CD8-positive, alpha-beta memory T cell (primary cell): ENCODE measurements around the gene CXCL12. TPM values are rescaled to one million over a fixed set of nuclear protein-coding genes. Genes with fewer than 3 reads are reported as not detected.

ENCODE experiments used
- CTCF ChIA-PET: fragments of 350-600 bp; sonication (Branson Sonifier 250); formaldehyde crosslinking; loops from one replicate; lab custom pipeline; 2021; ENCODE audit warnings: antibody characterized with exemption; lab: Charles Lee
- POLR2A ChIA-PET: fragments of 350-600 bp; sonication (Branson Sonifier 250); formaldehyde crosslinking; loops from one replicate; lab custom pipeline; 2021; ENCODE audit warnings: antibody characterized with exemption; lab: Charles Lee
- DNase-seq, 5 donors: peaks; one replicate each; pipeline versions ENCODE4 v3.0.0 to v3.0.0-alpha.2; 2020 to 2022; ENCODE audit warnings: mixed read lengths in 1 of 5
- H3K27ac ChIP-seq: one replicate; pipeline ENCODE4 v1.7.0; 2013; ENCODE audit warnings: low read depth, mild to moderate bottlenecking, low read length, moderate library complexity
- H3K27me3 ChIP-seq: 2 replicates; pipeline ENCODE4 v1.7.0; 2013; ENCODE audit warnings: low read length, mild to moderate bottlenecking; ENCODE audit not compliant: insufficient read depth, poor library complexity, severe bottlenecking
- H3K36me3 ChIP-seq: 2 replicates; pipeline ENCODE4 v1.7.0; 2013; ENCODE audit warnings: mild to moderate bottlenecking, low read length, moderate library complexity; ENCODE audit not compliant: insufficient read depth
- H3K4me1 ChIP-seq: 2 replicates; pipeline ENCODE4 v1.7.0; 2013; ENCODE audit warnings: mild to moderate bottlenecking, low read length, moderate library complexity; ENCODE audit not compliant: insufficient read depth
- H3K4me3 ChIP-seq: 2 replicates; pipeline ENCODE4 v1.7.0; 2013; ENCODE audit warnings: mild to moderate bottlenecking, low read length
- H3K9me3 ChIP-seq: 2 replicates; pipeline ENCODE4 v1.7.0; 2013; ENCODE audit warnings: mild to moderate bottlenecking, low read length
- H3K27ac Mint-ChIP-seq, 8 donors: one replicate each; pipeline ENCODE4 v1.8.0; 2020 to 2021; ENCODE audit warnings: mixed read lengths in 8 of 8, mild to moderate bottlenecking in 6 of 8, inconsistent platforms in 3 of 8, moderate library complexity in 3 of 8
- H3K27me3 Mint-ChIP-seq, 2 donors: one replicate each; pipeline ENCODE4 v1.8.0; 2020 to 2021; ENCODE audit warnings: mixed read lengths in 2 of 2, mild to moderate bottlenecking in 1 of 2, moderate library complexity in 1 of 2
- H3K36me3 Mint-ChIP-seq, 3 donors: one replicate each; pipeline ENCODE4 v1.8.0; 2020 to 2021; ENCODE audit warnings: mixed read lengths in 3 of 3, inconsistent platforms in 1 of 3, mild to moderate bottlenecking in 1 of 3
- H3K4me1 Mint-ChIP-seq, 3 donors: one replicate each; pipeline ENCODE4 v1.8.0; 2020 to 2021; ENCODE audit warnings: mixed read lengths in 3 of 3, inconsistent platforms in 1 of 3, mild to moderate bottlenecking in 1 of 3
- H3K4me3 Mint-ChIP-seq, 7 donors: one replicate each; pipeline ENCODE4 v1.8.0; 2020 to 2021; ENCODE audit warnings: mixed read lengths in 7 of 7, mild to moderate bottlenecking in 6 of 7, moderate library complexity in 4 of 7, inconsistent platforms in 2 of 7
- H3K9me3 Mint-ChIP-seq, 5 donors: one replicate each; pipeline ENCODE4 v1.8.0; 2020 to 2022; ENCODE audit warnings: mixed read lengths in 5 of 5, mild to moderate bottlenecking in 3 of 5, moderate library complexity in 2 of 5, inconsistent platforms in 1 of 5
- polyA plus RNA-seq: library from polyadenylated mRNA; unstranded; fragments of 300-500 nt; fragmentation: Illumina TruSeq; gene quantifications from one replicate; pipeline ENCODE4 v1.2.3, GENCODE V29; 2021
- total RNA-seq, 2 experiments: library from RNA; stranded (reverse); gene quantifications; one replicate each; pipeline ENCODE4 v1.2.3, GENCODE V29; 2021

CXCL12 gene
- total and polyA plus RNA-seq, 3 experiments from 2014 or later = not detected

- H3K27me3 Mint-ChIP-seq = peaks cover 4 to 6% of the 10 kb centered on the region in 2 donors
- Histone ChIP-seq H3K36me3 (no peaks in the 10 kb centered on the region), H3K9me3 (no peaks in the 10 kb centered on the region), H3K27ac (no peak overlapping the region), H3K4me3 (no peak overlapping the region), H3K4me1 (no peaks in the 10 kb centered on the region), H3K27me3 (no peaks in the 10 kb centered on the region)
- no peak overlapping the region for H3K27ac Mint-ChIP-seq
- no peaks in the 10 kb centered on the region for H3K36me3 Mint-ChIP-seq
- ChIA-PET POLR2A (no interaction called here), CTCF (no interaction called here)
- H3K4me1 Mint-ChIP-seq = peaks cover 0 to 8% (median 0%) of the 10 kb centered on the region in 3 donors
- no peak overlapping the region for H3K4me3 Mint-ChIP-seq
- no peak for DNase-seq
- no peaks in the 10 kb centered on the region for H3K9me3 Mint-ChIP-seq
Observed at GRCh38 chr10:44422153-44422552, 37.3 kb upstream of the CXCL12 start.

DNA sequence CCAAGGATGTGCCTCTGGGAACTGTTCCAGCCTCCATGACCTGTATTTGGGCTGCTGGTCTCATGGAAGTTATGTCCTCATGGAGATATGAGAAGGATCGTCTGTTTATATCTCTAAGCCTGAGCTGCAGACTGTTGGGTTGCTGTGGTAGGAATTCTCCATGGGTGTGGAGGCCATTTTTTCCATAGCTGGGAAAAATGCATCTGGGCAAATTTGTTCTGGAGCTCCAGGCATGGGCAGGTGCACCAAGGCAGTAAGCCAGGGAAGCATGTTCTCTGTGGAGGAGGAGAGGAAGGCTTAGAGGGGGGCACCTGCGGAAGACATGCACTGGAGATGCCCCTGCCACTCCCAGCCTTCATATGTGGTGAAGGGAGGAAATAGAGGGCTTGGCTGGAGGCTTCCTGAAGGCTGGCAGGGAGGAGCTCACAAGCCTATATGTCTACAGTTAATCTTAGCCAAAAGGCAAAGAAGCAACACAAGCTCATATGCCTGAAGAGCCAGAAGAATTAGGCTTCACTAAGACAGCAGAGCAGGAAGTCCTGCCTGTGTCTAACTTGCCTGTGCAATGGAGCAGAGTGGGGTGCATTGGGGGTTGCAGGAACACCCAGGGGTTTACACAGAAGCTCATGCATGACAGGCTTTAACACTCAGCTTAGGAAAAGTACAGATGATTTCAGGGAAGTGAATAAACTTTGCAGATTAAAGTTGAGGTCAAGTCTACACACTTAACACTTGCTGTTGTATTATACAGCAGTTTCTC is 35.1 kb upstream of the CXCL12 start:
- Histone ChIP-seq H3K27me3 (no peaks in the 10 kb centered on the region), H3K4me1 (no peaks in the 10 kb centered on the region), H3K27ac (no peak overlapping the region), H3K36me3 (no peaks in the 10 kb centered on the region), H3K9me3 (no peaks in the 10 kb centered on the region), H3K4me3 (no peak overlapping the region)
- Mint-ChIP-seq H3K4me3 (peak overlapping the region in 2 of 7 donors; percentile 19 to 51), H3K27ac (no peak overlapping the region), H3K27me3 (peaks cover 6 to 9% of the 10 kb centered on the region in 2 donors), H3K4me1 (peaks cover 0 to 8% (median 0%) of the 10 kb centered on the region in 3 donors), H3K9me3 (peaks cover 0 to 2% (median 0%) of the 10 kb centered on the region in 5 donors), H3K36me3 (no peaks in the 10 kb centered on the region)
- DNase-seq = no peak
- POLR2A ChIA-PET = no interaction called here
- CTCF ChIA-PET = interaction anchor here (1.3 kb wide), 1 partner anchor 8 kb away, joined by 3 read pairs; no protein-coding TSS in a partner anchor

DNA sequence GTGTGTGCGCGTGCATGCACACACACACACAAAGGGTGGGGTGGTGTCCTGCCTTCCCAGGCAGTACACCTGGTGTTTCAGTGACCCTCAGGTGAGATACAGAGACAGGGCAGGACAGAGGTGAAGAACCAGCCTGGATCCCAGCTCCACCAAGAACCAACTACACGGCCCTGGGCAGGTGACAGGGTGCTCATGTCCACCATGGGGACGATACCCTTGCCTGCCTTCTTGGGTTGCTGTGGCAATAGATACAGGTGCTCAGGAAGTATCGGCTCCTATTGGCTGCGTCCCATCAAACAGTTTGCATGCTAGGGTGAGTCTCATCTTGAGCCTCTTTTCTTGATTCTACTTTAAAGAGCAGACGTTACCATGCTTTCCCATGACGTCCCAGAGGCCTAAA is 33.7 kb upstream of the CXCL12 start:
- Histone ChIP-seq H3K4me1 (no peaks in the 10 kb centered on the region), H3K4me3 (no peak overlapping the region), H3K9me3 (no peaks in the 10 kb centered on the region), H3K27me3 (no peaks in the 10 kb centered on the region), H3K36me3 (no peaks in the 10 kb centered on the region), H3K27ac (no peak overlapping the region)
- DNase-seq = no peak
- peaks cover 0 to 2% (median 0%) of the 10 kb centered on the region in 5 donors for H3K9me3 Mint-ChIP-seq
- peaks cover 0 to 8% (median 0%) of the 10 kb centered on the region in 3 donors for H3K4me1 Mint-ChIP-seq
- POLR2A ChIA-PET = no interaction called here
- CTCF ChIA-PET = no interaction called here
- H3K27ac Mint-ChIP-seq = no peak overlapping the region
- no peaks in the 10 kb centered on the region for H3K36me3 Mint-ChIP-seq
- H3K27me3 Mint-ChIP-seq = peaks cover 6 to 9% of the 10 kb centered on the region in 2 donors
- H3K4me3 Mint-ChIP-seq = no peak overlapping the region

DNA sequence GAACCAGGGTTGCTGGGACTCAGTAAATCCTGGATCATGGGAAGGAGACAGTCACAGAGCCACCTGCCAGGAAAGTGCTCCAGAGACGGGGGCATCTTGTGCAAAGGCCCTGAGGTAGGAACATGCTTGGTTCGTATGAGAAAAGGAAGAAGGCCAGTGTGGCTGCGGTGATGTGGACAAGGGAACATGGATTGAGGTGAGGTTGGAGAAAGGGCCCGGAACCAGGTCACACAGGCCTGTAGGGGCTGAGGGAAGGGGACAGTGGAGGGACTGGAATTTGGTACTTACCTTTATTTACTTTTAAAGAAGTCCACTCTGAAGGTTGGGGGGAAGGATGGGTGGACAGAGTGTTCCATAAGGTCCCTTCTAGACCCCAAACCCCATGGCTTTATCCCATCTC is 32.9 kb upstream of the CXCL12 start:
- DNase-seq = no peak
- Mint-ChIP-seq H3K27me3 (peaks cover 6 to 13% of the 10 kb centered on the region in 2 donors), H3K9me3 (peaks cover 0 to 2% (median 2%) of the 10 kb centered on the region in 5 donors), H3K36me3 (no peaks in the 10 kb centered on the region), H3K4me1 (peaks cover 0 to 8% (median 0%) of the 10 kb centered on the region in 3 donors), H3K4me3 (no peak overlapping the region), H3K27ac (no peak overlapping the region)
- ChIA-PET CTCF (no interaction called here), POLR2A (no interaction called here)
- no peaks in the 10 kb centered on the region for H3K36me3 ChIP-seq
- no peaks in the 10 kb centered on the region for H3K27me3 ChIP-seq
- H3K4me3 ChIP-seq = no peak overlapping the region
- H3K27ac ChIP-seq = no peak overlapping the region
- H3K9me3 ChIP-seq = no peaks in the 10 kb centered on the region
- no peaks in the 10 kb centered on the region for H3K4me1 ChIP-seq

GRCh38 chr10:44416936-44417335 is 32.0 kb upstream of the CXCL12 start:
- H3K27me3 Mint-ChIP-seq = peaks cover 6 to 17% of the 10 kb centered on the region in 2 donors

GRCh38 chr10:44416021-44416771 is 31.3 kb upstream of the CXCL12 start:
- Histone ChIP-seq H3K36me3 (no peaks in the 10 kb centered on the region), H3K27ac (no peak overlapping the region), H3K9me3 (no peaks in the 10 kb centered on the region), H3K4me1 (no peaks in the 10 kb centered on the region), H3K27me3 (no peaks in the 10 kb centered on the region), H3K4me3 (no peak overlapping the region)
- CTCF ChIA-PET = no interaction called here
- no peaks in the 10 kb centered on the region for H3K36me3 Mint-ChIP-seq
- H3K4me1 Mint-ChIP-seq = peaks cover 0 to 8% (median 0%) of the 10 kb centered on the region in 3 donors
- no peak for DNase-seq
- POLR2A ChIA-PET = no interaction called here
- H3K27ac Mint-ChIP-seq = no peak overlapping the region
- H3K27me3 Mint-ChIP-seq = peaks cover 6 to 22% of the 10 kb centered on the region in 2 donors
- H3K4me3 Mint-ChIP-seq = no peak overlapping the region
- peaks cover 0 to 8% (median 2%) of the 10 kb centered on the region in 5 donors for H3K9me3 Mint-ChIP-seq

More at GRCh38 chr10:44416936-44417335, 32.0 kb upstream of the CXCL12 start:
- POLR2A ChIA-PET = no interaction called here
- no peaks in the 10 kb centered on the region for H3K36me3 ChIP-seq
- H3K4me3 ChIP-seq = no peak overlapping the region
- Mint-ChIP-seq H3K9me3 (peaks cover 0 to 5% (median 2%) of the 10 kb centered on the region in 5 donors), H3K27ac (no peak overlapping the region), H3K36me3 (no peaks in the 10 kb centered on the region), H3K4me1 (peaks cover 0 to 8% (median 0%) of the 10 kb centered on the region in 3 donors), H3K4me3 (no peak overlapping the region)
- no peaks in the 10 kb centered on the region for H3K27me3 ChIP-seq
- CTCF ChIA-PET = no interaction called here
- H3K9me3 ChIP-seq = no peaks in the 10 kb centered on the region
- H3K4me1 ChIP-seq = no peaks in the 10 kb centered on the region
- no peak overlapping the region for H3K27ac ChIP-seq
- DNase-seq = no peak

DNA sequence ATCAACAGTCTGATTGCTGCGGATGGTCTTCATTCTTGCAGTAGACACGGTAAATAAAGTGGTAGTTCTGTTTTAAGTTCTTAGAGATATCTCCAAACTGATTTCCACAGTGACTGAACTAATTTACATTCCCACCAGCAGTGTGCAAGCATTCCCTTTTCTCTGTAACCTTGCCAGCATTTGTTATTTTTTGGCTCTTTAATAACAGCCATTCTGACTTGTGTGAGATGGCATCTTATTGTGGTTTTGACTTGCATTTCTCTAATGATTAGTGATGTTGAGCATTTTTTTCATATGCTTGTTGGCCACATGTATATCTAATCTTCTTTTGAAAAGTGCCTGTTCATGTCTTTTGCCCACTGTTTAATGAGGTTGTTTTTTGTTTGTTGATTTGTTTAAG is 30.2 kb upstream of the CXCL12 start:
- POLR2A ChIA-PET = no interaction called here
- Mint-ChIP-seq H3K36me3 (no peaks in the 10 kb centered on the region), H3K27ac (no peak overlapping the region), H3K27me3 (peaks cover 6 to 26% of the 10 kb centered on the region in 2 donors), H3K4me1 (peaks cover 0 to 5% (median 0%) of the 10 kb centered on the region in 3 donors), H3K4me3 (no peak overlapping the region), H3K9me3 (peaks cover 0 to 8% (median 2%) of the 10 kb centered on the region in 5 donors)
- Histone ChIP-seq H3K4me1 (no peaks in the 10 kb centered on the region), H3K4me3 (no peak overlapping the region), H3K9me3 (no peaks in the 10 kb centered on the region), H3K27me3 (no peaks in the 10 kb centered on the region), H3K27ac (no peak overlapping the region), H3K36me3 (no peaks in the 10 kb centered on the region)
- DNase-seq = no peak
- CTCF ChIA-PET = no interaction called here

DNA sequence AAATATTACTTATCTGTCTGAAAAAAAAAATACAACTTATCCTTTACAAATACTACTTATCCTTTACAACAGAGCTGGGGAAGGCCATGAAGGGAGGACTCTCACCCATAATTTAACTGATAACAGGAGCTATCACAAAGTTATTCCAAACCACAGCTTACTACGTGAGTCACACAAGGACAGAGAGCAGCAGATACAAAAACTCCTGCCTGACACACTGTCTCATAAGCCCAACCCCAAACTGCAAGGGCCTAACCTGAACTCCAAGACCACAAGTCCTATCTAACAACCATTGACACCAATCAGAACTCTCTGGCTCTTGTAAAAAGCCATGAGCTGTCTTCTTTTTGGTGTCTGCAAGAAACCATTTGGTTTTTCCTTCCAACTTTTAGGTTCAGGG is 28.5 kb upstream of the CXCL12 start:
- H3K36me3 Mint-ChIP-seq = no peaks in the 10 kb centered on the region
- H3K4me3 Mint-ChIP-seq = no peak overlapping the region
- H3K4me1 Mint-ChIP-seq = no peaks in the 10 kb centered on the region
- POLR2A ChIA-PET = no interaction called here
- CTCF ChIA-PET = no interaction called here
- H3K9me3 Mint-ChIP-seq = peaks cover 0 to 8% (median 2%) of the 10 kb centered on the region in 5 donors
- H3K4me1 ChIP-seq = no peaks in the 10 kb centered on the region
- DNase-seq = no peak
- H3K27me3 Mint-ChIP-seq = peaks cover 2 to 33% of the 10 kb centered on the region in 2 donors
- H3K4me3 ChIP-seq = no peak overlapping the region
- H3K36me3 ChIP-seq = no peaks in the 10 kb centered on the region
- H3K27ac Mint-ChIP-seq = no peak overlapping the region
- no peaks in the 10 kb centered on the region for H3K9me3 ChIP-seq
- H3K27ac ChIP-seq = no peak overlapping the region
- H3K27me3 ChIP-seq = no peaks in the 10 kb centered on the region
